ENCODE results near the gene HOXB3. TPM values are rescaled to one million over a fixed set of nuclear protein-coding genes. Genes with fewer than 3 reads are reported as not detected.

HOXB3 gene
- total RNA-seq, 5 donors from 2014 or later (not counting 1 experiment from before 2014, with no cell fraction given) = 3.5 to 7.7 (median 4.2) TPM

DNA sequence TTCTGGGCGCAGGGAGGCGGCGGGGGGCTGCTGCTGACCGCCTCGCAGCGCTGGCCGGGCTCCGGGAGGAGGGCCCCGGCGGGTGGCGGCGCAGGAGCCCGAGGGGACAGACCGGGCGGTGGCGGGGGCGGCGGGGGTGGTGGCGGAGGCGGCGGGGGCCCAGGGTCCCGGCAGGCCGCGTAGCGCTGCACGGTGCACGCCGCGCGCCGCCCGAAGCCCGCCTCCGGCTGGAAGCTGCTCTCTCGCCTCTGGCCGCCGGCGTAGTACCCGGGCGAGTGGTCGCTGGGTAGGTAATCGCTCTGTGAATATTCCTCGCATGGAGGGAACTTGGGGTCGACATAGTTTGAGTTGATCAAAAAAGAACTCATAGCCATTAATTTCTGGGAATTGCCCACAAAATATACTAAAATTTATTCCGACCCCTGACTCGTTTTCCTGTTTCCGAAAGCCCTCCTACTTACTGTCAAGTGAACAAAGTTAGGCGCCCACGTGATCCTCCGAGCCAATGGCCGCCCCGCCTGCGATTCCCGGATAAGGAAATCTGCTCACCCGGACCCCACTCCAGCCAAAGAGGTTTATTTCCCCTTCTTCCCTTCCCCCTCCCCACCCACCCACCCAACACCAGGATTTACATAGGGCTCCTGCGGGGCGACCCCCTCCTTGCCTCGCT lies 12.0 kb downstream of the HOXB3 start, which contains the start of gene HOXB4:
TSS of gene HOXB4 (minus strand) at position 405 of the 670 bp plus-strand sequence. CDS start at position 374, 31 bp downstream.
- WGBS (ENCODE audit: insufficient coverage) = 0% methylated on average over 26 of the region's 58 CpGs
- ChIA-PET CTCF (no interaction called here), POLR2A (interaction anchor here in 1 of 2 donors (0.6 kb wide), 2 partner anchors 224 to 226 kb away, joined by 3 read pairs; no protein-coding TSS in a partner anchor)
- H3K9me3 ChIP-seq = no peaks in the 10 kb centered on the region
- no peaks in the 10 kb centered on the region for H3K36me3 Mint-ChIP-seq
- peak within 1 kb of the TSS; percentile 82 to 94 for H3K4me3 ChIP-seq (ENCODE audit: control insufficient read depth in 1 of 2, extremely low read depth in 1 of 2, low read length in 1 of 2)
- H3K4me1 ChIP-seq (ENCODE audit: control insufficient read depth in 1 of 2, extremely low read depth in 1 of 2, insufficient read depth in 2 of 2, low read length in 2 of 2) = peaks cover 8 to 61% of the 10 kb centered on the region in 2 experiments
- no peaks in the 10 kb centered on the region for H3K36me3 ChIP-seq (ENCODE audit: control insufficient read depth in 2 of 2, extremely low read depth in 1 of 2, insufficient read depth in 1 of 2, low read length in 1 of 2)
- peak within 1 kb of the TSS; percentile 71 to 76 for H3K27ac Mint-ChIP-seq
- peak within 1 kb of the TSS; percentile 85 to 89 (median 87) for H3K4me3 Mint-ChIP-seq
- peak within 1 kb of the TSS; percentile 34 for H3K27ac ChIP-seq (ENCODE audit: low read length)
- DNase-seq (peak in 34 of 35 experiments; percentile 37 to 81 (median 55)), ATAC-seq (replicated peaks in 1 of 4) (peak; percentile 75 to 87 (median 79))
- H3K27me3 Mint-ChIP-seq = peaks cover 35 to 43% of the 10 kb centered on the region in 2 donors
- peaks cover 33 to 65% (median 48%) of the 10 kb centered on the region in 3 donors for H3K4me1 Mint-ChIP-seq
- H3K27me3 ChIP-seq (replicated peaks in 1 of 2; ENCODE audit: control insufficient read depth in 2 of 2, extremely low read depth in 1 of 2, insufficient read depth in 2 of 2, low read length in 1 of 2) = peaks cover 0 to 62% of the 10 kb centered on the region in 2 experiments
- no peaks in the 10 kb centered on the region for H3K9me3 Mint-ChIP-seq

DNA sequence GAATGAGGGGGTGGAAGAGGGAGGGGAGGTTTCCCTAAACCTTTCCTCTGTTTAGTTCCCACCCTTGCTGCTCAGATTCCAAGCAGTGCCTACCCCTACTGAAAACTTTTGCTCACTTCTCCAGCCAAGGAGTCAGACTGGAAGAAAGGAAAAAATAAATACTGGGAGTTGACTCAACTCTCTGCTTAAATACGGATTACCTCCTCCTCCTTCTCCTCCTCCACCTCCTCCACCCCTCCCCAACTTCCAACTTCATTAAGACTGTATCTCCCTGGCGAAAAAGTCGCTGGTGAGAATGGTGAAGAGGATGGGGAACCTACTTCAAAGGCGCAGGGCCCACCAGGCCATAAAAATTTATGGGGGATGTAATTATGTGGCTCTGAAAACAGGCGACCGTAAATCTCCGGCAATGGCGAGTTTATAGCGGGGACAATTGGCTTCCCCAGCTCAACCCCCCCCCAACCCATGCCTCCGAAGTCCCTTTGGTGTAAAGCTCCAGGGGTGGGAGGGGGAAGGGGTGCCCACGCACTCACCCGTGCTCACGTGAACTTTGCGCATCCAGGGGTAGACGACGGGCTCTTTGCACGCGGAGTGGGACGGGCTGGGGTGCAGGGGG lies 12.6 kb downstream of the HOXB3 start:
- no peaks in the 10 kb centered on the region for H3K9me3 ChIP-seq
- peak overlapping the region; percentile 42 to 82 for H3K4me3 ChIP-seq (ENCODE audit: control insufficient read depth in 1 of 2, extremely low read depth in 1 of 2, low read length in 1 of 2)
- Mint-ChIP-seq H3K27me3 (peaks cover 29 to 37% of the 10 kb centered on the region in 2 donors), H3K4me3 (peak overlapping the region; percentile 76 to 87 (median 81)), H3K27ac (peak overlapping the region in 1 of 2 donors; percentile 43), H3K36me3 (no peaks in the 10 kb centered on the region), H3K9me3 (no peaks in the 10 kb centered on the region), H3K4me1 (peaks cover 29 to 59% (median 45%) of the 10 kb centered on the region in 3 donors)
- ChIA-PET CTCF (no interaction called here), POLR2A (interaction anchor here (0.5 to 0.6 kb wide), 5 partner anchors 12 to 226 kb away, joined by 3 to 5 read pairs (median 3); no protein-coding TSS in a partner anchor)
- no peak overlapping the region for H3K27ac ChIP-seq (ENCODE audit: low read length)
- WGBS (ENCODE audit: insufficient coverage) = 1% methylated on average over 7 of the region's 19 CpGs
- ATAC-seq (replicated peaks in 1 of 4) (peak; percentile 18 to 38 (median 21)), DNase-seq (peak in 1 of 35 experiments; percentile 43)
- no peaks in the 10 kb centered on the region for H3K36me3 ChIP-seq (ENCODE audit: control insufficient read depth in 2 of 2, extremely low read depth in 1 of 2, insufficient read depth in 1 of 2, low read length in 1 of 2)
- H3K4me1 ChIP-seq (ENCODE audit: control insufficient read depth in 1 of 2, extremely low read depth in 1 of 2, insufficient read depth in 2 of 2, low read length in 2 of 2) = peaks cover 8 to 55% of the 10 kb centered on the region in 2 experiments
- H3K27me3 ChIP-seq (replicated peaks in 1 of 2; ENCODE audit: control insufficient read depth in 2 of 2, extremely low read depth in 1 of 2, insufficient read depth in 2 of 2, low read length in 1 of 2) = peaks cover 0 to 56% of the 10 kb centered on the region in 2 experiments

DNA sequence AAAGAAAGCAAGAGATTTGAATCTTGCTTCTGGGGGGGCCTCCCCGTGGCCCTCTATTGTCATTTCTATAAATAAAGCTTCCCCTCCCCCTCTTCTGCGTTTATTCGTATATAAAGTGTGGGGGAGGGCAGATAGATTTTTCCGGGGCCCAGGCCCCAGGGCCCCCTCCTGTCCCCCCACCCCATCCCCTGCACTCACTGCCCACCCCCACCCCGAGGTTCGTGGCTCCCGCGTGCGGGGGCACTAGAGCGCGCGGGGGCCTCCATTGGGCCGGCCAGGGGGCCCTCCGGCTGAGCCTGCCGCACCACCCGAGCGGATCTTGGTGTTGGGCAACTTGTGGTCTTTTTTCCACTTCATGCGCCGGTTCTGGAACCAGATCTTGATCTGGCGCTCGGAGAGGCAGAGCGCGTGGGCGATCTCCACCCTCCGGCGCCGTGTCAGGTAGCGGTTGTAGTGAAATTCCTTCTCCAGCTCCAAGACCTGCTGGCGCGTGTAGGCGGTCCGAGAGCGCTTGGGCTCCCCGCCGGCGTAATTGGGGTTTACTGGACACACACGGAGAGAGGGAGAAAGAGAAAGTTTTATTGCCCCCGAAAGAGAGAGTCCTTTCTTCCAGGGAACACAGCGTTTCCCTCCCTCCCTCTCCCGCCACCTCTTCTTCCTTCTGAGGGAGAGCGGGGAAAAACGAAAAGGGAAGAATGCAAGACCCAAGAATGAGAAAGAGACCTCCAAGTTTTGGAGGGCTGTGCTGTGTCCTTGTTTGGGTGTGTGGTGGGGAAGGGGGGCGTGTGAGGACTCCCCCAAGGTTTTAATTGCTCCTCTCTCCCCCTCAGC lies 13.3 kb downstream of the HOXB3 start:
- Mint-ChIP-seq H3K27me3 (peaks cover 27 to 33% of the 10 kb centered on the region in 2 donors), H3K4me3 (peak overlapping the region; percentile 76 to 87 (median 81)), H3K36me3 (peaks cover 3% of the 10 kb centered on the region), H3K4me1 (peaks cover 29 to 54% (median 40%) of the 10 kb centered on the region in 3 donors), H3K27ac (peak overlapping the region in 1 of 2 donors; percentile 52), H3K9me3 (no peaks in the 10 kb centered on the region)
- no peaks in the 10 kb centered on the region for H3K9me3 ChIP-seq
- DNase-seq (no peak), ATAC-seq (replicated peaks in 1 of 4) (no peak)
- POLR2A ChIA-PET = no interaction called here
- H3K36me3 ChIP-seq (ENCODE audit: control insufficient read depth in 2 of 2, extremely low read depth in 1 of 2, insufficient read depth in 1 of 2, low read length in 1 of 2) = no peaks in the 10 kb centered on the region
- CTCF ChIA-PET = interaction anchor here in 1 of 2 donors (0.7 kb wide), 1 partner anchor 225 kb away, joined by 3 read pairs; no protein-coding TSS in a partner anchor
- H3K27me3 ChIP-seq (replicated peaks in 1 of 2; ENCODE audit: control insufficient read depth in 2 of 2, extremely low read depth in 1 of 2, insufficient read depth in 2 of 2, low read length in 1 of 2) = peaks cover 0 to 49% of the 10 kb centered on the region in 2 experiments
- 57% methylated on average over 13 of the region's 43 CpGs for WGBS (ENCODE audit: insufficient coverage)
- H3K4me3 ChIP-seq (ENCODE audit: control insufficient read depth in 1 of 2, extremely low read depth in 1 of 2, low read length in 1 of 2) = peak overlapping the region in 1 of 2 donors; percentile 48
- H3K4me1 ChIP-seq (ENCODE audit: control insufficient read depth in 1 of 2, extremely low read depth in 1 of 2, insufficient read depth in 2 of 2, low read length in 2 of 2) = peaks cover 8 to 47% of the 10 kb centered on the region in 2 experiments
- no peak overlapping the region for H3K27ac ChIP-seq (ENCODE audit: low read length)

DNA sequence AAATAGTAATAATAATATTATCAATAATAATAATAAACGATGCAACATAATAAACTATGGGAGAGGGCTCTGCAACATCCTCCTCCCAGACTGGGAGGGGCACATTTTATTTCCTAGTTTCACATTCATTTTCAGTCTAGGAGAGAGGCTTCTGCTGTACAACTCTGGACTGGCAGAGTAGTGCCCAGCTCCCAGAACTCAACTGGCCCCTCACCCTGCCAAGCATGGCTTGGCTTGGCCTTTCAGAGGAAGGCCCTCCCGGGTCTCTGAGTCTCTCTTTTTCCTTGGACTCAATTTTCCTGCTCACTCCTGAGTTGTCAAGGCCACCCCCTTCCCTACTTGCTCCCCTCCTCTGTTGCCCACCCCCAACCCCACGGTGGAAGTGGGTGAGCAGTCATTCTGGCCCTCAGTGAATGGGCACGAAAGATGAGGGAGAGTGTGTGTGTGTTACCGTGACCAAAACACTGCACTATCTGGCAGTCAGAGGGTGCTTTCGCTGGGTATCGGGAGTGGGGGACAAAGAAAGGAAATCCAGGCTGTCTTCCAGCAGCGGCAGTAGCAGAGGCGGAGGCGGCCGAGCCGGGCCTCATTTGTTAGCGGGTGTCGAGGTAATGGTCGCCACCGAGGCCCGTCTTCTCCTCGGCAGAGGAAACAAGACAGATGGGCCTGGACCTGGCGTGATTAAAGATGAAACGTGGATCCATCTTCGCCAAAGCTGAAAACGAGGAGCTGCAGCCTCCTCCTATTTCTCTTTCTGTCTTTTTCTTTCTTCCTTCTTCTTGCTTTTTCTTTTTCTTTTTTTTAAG lies 14.2 kb downstream of the HOXB3 start:
- Histone ChIP-seq H3K9me3 (no peaks in the 10 kb centered on the region), H3K27ac (ENCODE audit: low read length) (no peak overlapping the region), H3K4me1 (ENCODE audit: control insufficient read depth in 1 of 2, extremely low read depth in 1 of 2, insufficient read depth in 2 of 2, low read length in 2 of 2) (peaks cover 8 to 42% of the 10 kb centered on the region in 2 experiments), H3K4me3 (ENCODE audit: control insufficient read depth in 1 of 2, extremely low read depth in 1 of 2, low read length in 1 of 2) (no peak overlapping the region), H3K36me3 (ENCODE audit: control insufficient read depth in 2 of 2, extremely low read depth in 1 of 2, insufficient read depth in 1 of 2, low read length in 1 of 2) (peaks cover 0 to 4% of the 10 kb centered on the region in 2 donors), H3K27me3 (replicated peaks in 1 of 2; ENCODE audit: control insufficient read depth in 2 of 2, extremely low read depth in 1 of 2, insufficient read depth in 2 of 2, low read length in 1 of 2) (peaks cover 0 to 45% of the 10 kb centered on the region in 2 experiments)
- Mint-ChIP-seq H3K36me3 (peaks cover 7% of the 10 kb centered on the region), H3K4me1 (peaks cover 23 to 46% (median 32%) of the 10 kb centered on the region in 3 donors), H3K4me3 (peak overlapping the region in 2 of 3 donors; percentile 17 to 55), H3K27me3 (peaks cover 22 to 24% of the 10 kb centered on the region in 2 donors), H3K27ac (peak overlapping the region in 1 of 2 donors; percentile 43), H3K9me3 (no peaks in the 10 kb centered on the region)
- CTCF ChIA-PET = interaction anchor here in 1 of 2 donors (0.5 to 1.0 kb wide), 3 partner anchors 34 to 310 kb away, joined by 3 read pairs; no protein-coding TSS in a partner anchor
- POLR2A ChIA-PET = no interaction called here
- ATAC-seq (replicated peaks in 1 of 4) (no peak), DNase-seq (no peak)
- 91% methylated on average over 13 of the region's 22 CpGs for WGBS (ENCODE audit: insufficient coverage)

DNA sequence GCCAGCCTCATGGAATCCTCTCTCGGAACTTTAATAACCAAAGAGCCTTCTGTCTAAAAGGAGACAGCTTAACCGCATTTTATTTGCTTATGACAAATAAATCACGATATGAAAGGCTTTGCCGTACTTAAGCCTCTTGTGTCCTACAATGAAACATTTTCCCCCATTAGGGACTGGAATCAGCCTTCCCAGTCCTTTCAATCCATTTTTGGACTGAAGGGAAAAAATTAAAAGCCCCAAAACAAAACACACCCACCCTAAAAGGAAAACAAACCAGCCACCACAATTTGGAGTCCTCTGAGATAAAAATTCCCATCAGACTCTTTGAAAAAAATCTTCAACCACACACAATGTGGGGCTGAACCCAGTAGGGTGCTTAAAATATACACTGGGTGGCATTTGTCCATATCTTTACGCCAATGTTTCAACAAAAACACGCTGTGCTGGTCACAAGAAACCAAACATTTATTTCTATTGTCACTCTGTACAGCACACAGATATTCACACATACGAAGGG lies 14.9 kb downstream of the HOXB3 start:
- no peak overlapping the region for H3K4me3 Mint-ChIP-seq
- H3K9me3 Mint-ChIP-seq = no peaks in the 10 kb centered on the region
- H3K36me3 Mint-ChIP-seq = peaks cover 7% of the 10 kb centered on the region
- POLR2A ChIA-PET = no interaction called here
- H3K4me1 ChIP-seq (ENCODE audit: control insufficient read depth in 1 of 2, extremely low read depth in 1 of 2, insufficient read depth in 2 of 2, low read length in 2 of 2) = peaks cover 8 to 36% of the 10 kb centered on the region in 2 experiments
- ATAC-seq (replicated peaks in 1 of 4) (no peak), DNase-seq (no peak)
- H3K4me3 ChIP-seq (ENCODE audit: control insufficient read depth in 1 of 2, extremely low read depth in 1 of 2, low read length in 1 of 2) = no peak overlapping the region
- no peaks in the 10 kb centered on the region for H3K9me3 ChIP-seq
- H3K4me1 Mint-ChIP-seq = peaks cover 17 to 39% (median 27%) of the 10 kb centered on the region in 3 donors
- CTCF ChIA-PET = interaction anchor here in 1 of 2 donors (0.5 to 1.4 kb wide), 4 partner anchors 12 to 309 kb away, joined by 3 to 9 read pairs (median 4); partner anchors contain the start of gene HOXB5
- WGBS (ENCODE audit: insufficient coverage) = 100% methylated on average over 2 of the region's 7 CpGs
- H3K27me3 Mint-ChIP-seq = peaks cover 15 to 17% of the 10 kb centered on the region in 2 donors
- no peak overlapping the region for H3K27ac ChIP-seq (ENCODE audit: low read length)
- H3K36me3 ChIP-seq (ENCODE audit: control insufficient read depth in 2 of 2, extremely low read depth in 1 of 2, insufficient read depth in 1 of 2, low read length in 1 of 2) = peaks cover 0 to 4% of the 10 kb centered on the region in 2 donors
- H3K27ac Mint-ChIP-seq = no peak overlapping the region
- peaks cover 0 to 42% of the 10 kb centered on the region in 2 experiments for H3K27me3 ChIP-seq (replicated peaks in 1 of 2; ENCODE audit: control insufficient read depth in 2 of 2, extremely low read depth in 1 of 2, insufficient read depth in 2 of 2, low read length in 1 of 2)

Data from T-cell (primary cell).